Measurements from ENCODE around the gene C6orf89.

DNA sequence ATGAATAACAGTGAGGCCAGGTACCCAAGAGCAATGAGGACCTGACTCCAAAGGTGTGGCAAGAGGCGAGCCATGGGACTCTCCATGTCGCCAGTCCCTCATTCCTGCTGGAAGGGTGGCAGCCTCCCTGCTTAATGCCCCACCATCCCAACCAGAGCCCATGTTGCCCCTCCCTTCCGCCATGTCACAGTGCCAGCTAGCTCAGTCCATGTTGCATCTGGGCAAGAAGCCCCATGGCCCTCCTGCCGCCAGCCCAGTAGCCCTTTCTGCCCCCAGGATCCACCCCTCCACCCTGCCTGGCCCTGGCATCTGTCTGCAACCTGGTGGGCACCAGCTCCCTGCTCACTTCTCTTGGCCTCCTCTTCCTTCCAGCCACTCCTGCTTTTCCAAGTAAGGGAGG is 40.5 kb upstream of the C6orf89 start:
- TF ChIP-seq, protein P1, sequence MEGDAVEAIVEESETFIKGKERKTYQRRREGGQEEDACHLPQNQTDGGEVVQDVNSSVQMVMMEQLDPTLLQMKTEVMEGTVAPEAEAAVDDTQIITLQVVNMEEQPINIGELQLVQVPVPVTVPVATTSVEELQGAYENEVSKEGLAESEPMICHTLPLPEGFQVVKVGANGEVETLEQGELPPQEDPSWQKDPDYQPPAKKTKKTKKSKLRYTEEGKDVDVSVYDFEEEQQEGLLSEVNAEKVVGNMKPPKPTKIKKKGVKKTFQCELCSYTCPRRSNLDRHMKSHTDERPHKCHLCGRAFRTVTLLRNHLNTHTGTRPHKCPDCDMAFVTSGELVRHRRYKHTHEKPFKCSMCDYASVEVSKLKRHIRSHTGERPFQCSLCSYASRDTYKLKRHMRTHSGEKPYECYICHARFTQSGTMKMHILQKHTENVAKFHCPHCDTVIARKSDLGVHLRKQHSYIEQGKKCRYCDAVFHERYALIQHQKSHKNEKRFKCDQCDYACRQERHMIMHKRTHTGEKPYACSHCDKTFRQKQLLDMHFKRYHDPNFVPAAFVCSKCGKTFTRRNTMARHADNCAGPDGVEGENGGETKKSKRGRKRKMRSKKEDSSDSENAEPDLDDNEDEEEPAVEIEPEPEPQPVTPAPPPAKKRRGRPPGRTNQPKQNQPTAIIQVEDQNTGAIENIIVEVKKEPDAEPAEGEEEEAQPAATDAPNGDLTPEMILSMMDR (IDR thresholded peaks at IDR 0.05; ENCODE audit: low read depth, low read length): no peak
- TF ChIP-seq EZH2phosphoT487 (IDR thresholded peaks at IDR 0.05; ENCODE audit: low read depth): no peak

Measured in OCI-LY3 (cell line).